ENCODE results near the gene GDI2. TPM values are rescaled to one million over a fixed set of nuclear protein-coding genes. Genes with fewer than 3 reads are reported as not detected.
A peak's percentile ranks its signal among the peaks of the same experiment; 100 is the strongest.

GDI2 gene
- total and polyA plus RNA-seq, 4 donors, result 64.2 to 300 (median 164) TPM

DNA sequence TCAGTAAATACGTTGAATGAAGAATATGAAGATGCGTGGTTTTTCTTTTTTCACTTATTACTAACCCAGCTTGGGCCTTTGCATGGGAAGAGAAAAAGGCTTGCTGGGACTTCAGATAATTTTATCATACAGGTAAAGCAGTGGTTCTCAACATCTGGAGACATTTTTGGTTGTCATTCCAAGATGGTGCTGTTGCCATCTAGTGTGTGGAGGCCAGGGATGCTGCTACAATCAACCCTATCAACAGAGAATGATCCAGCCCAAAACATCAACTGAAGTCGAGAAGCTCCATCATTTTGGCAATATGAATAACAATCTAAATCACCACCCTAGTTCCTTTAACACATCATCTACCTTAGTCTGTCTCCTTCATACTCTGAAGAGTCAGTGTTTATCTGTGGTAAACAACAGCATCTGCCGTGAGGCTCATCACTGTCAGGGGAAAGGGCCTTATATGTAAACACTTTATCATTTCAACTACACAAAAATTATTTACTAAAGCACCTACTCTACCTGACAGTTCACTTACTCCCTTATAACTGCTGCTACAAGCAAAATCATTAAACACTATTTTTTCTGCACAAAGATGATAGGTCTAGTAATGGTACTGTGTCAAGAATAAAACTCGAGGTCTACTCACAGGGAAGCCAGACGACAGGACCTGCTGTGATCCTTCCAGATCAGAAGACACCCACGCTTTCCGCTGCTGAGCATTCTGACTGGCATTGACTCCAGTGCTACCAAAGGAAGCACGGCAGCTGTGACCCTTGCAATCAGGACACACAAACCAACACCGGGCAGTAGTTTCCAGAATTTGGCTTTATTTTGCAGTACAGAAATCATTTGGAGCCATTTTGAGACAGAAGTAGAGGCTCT lies 48.6 kb downstream of the GDI2 start:
- H3K9ac ChIP-seq (ENCODE audit: insufficient read depth in 1 of 2, low read length in 2 of 2), result no peak overlapping the region
- WGBS, 2 donors, result 94 to 95% methylated on average over 10 of the region's 10 CpGs
- ATAC-seq (ENCODE audit: insufficient read depth, low FRiP score), result no peak
- no peaks in the 10 kb centered on the region for H3K9me3 ChIP-seq (ENCODE audit: control insufficient read depth in 4 of 4, insufficient read depth in 3 of 4, low read length in 3 of 4)
- peaks cover 35 to 58% (median 44%) of the 10 kb centered on the region in 4 donors for H3K36me3 ChIP-seq (ENCODE audit: control insufficient read depth in 4 of 4, insufficient read depth in 4 of 4, low read length in 4 of 4)
- no peak overlapping the region for H3K4me3 ChIP-seq
- DNase-seq, result no peak
- TF ChIP-seq, protein P1, sequence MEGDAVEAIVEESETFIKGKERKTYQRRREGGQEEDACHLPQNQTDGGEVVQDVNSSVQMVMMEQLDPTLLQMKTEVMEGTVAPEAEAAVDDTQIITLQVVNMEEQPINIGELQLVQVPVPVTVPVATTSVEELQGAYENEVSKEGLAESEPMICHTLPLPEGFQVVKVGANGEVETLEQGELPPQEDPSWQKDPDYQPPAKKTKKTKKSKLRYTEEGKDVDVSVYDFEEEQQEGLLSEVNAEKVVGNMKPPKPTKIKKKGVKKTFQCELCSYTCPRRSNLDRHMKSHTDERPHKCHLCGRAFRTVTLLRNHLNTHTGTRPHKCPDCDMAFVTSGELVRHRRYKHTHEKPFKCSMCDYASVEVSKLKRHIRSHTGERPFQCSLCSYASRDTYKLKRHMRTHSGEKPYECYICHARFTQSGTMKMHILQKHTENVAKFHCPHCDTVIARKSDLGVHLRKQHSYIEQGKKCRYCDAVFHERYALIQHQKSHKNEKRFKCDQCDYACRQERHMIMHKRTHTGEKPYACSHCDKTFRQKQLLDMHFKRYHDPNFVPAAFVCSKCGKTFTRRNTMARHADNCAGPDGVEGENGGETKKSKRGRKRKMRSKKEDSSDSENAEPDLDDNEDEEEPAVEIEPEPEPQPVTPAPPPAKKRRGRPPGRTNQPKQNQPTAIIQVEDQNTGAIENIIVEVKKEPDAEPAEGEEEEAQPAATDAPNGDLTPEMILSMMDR (IDR thresholded peaks at IDR 0.05; ENCODE audit: control extremely low read depth, extremely low read depth), result no peak
- H3K4me1 ChIP-seq (ENCODE audit: control insufficient read depth in 5 of 5, insufficient read depth in 5 of 5, low read length in 5 of 5), result no peaks in the 10 kb centered on the region
- H3K27me3 ChIP-seq (ENCODE audit: control insufficient read depth in 3 of 3, insufficient read depth in 3 of 3, low read length in 2 of 3), result no peaks in the 10 kb centered on the region
- peak overlapping the region in 1 of 2 donors; percentile 42 for H3K27ac ChIP-seq (ENCODE audit: low read depth in 1 of 2, low read length in 1 of 2)

DNA sequence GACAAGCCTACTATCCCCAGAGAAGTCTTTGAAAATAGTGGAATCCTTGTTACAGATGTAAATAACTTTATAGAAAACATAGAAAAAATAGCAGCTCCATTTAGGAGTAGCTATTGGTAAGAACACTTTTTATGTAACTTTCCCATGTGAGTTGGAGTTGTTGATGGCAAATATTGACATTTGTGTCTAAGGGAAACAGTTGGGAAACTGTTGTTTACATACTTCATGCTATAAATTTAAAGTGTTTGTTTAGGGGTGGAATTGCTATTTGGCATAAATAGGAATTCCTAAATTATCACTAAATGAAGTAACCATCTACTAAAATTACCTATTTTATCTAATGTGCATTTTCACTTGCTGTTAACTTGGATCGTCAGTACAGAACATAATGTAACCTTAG lies 50.7 kb downstream of the GDI2 start:
- H3K4me1 ChIP-seq (ENCODE audit: control insufficient read depth in 5 of 5, insufficient read depth in 5 of 5, low read length in 5 of 5), result no peaks in the 10 kb centered on the region
- 70 to 78% methylated on average over 1 of the region's 1 CpG for WGBS, 2 donors
- H3K27ac ChIP-seq (ENCODE audit: low read depth in 1 of 2, low read length in 1 of 2), result no peak overlapping the region
- DNase-seq, result no peak
- TF ChIP-seq, protein P1 (IDR thresholded peaks at IDR 0.05; ENCODE audit: control extremely low read depth, extremely low read depth), result no peak
- H3K36me3 ChIP-seq (ENCODE audit: control insufficient read depth in 4 of 4, insufficient read depth in 4 of 4, low read length in 4 of 4), result peaks cover 37 to 64% (median 51%) of the 10 kb centered on the region in 4 donors
- H3K9me3 ChIP-seq (ENCODE audit: control insufficient read depth in 4 of 4, insufficient read depth in 3 of 4, low read length in 3 of 4), result no peaks in the 10 kb centered on the region
- no peak overlapping the region for H3K9ac ChIP-seq (ENCODE audit: insufficient read depth in 1 of 2, low read length in 2 of 2)
- no peak overlapping the region for H3K4me3 ChIP-seq
- H3K27me3 ChIP-seq (ENCODE audit: control insufficient read depth in 3 of 3, insufficient read depth in 3 of 3, low read length in 2 of 3), result no peaks in the 10 kb centered on the region
- ATAC-seq (ENCODE audit: insufficient read depth, low FRiP score), result no peak

DNA sequence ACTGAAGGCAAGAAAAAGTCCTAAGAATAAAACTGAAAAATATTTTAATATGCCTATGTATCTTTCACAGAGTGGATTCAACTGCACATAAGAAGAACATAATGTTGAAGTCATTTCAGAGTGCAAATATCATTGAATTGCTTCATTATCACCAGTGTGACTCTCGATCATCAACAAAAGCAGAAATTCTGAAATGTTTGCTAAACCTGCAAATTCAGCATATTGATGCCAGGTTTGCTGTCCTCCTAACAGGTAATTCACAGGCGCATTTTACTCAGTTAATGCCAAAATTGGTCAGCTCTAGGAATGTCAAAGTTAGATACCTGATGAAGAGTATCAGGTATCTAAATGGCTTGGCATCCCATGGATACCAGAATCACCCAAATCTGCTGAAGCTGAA lies 52.0 kb downstream of the GDI2 start:
- peaks cover 37 to 67% (median 47%) of the 10 kb centered on the region in 4 donors for H3K36me3 ChIP-seq (ENCODE audit: control insufficient read depth in 4 of 4, insufficient read depth in 4 of 4, low read length in 4 of 4)
- H3K27me3 ChIP-seq (ENCODE audit: control insufficient read depth in 3 of 3, insufficient read depth in 3 of 3, low read length in 2 of 3), result no peaks in the 10 kb centered on the region
- DNase-seq (no peak), ATAC-seq (ENCODE audit: insufficient read depth, low FRiP score) (no peak)
- TF ChIP-seq, protein P1 (IDR thresholded peaks at IDR 0.05; ENCODE audit: control extremely low read depth, extremely low read depth), result no peak
- 98% methylated on average over 2 of the region's 2 CpGs for WGBS, 2 donors
- no peak overlapping the region for H3K4me3 ChIP-seq
- H3K4me1 ChIP-seq (ENCODE audit: control insufficient read depth in 5 of 5, insufficient read depth in 5 of 5, low read length in 5 of 5), result no peaks in the 10 kb centered on the region
- no peak overlapping the region for H3K9ac ChIP-seq (ENCODE audit: insufficient read depth in 1 of 2, low read length in 2 of 2)
- no peak overlapping the region for H3K27ac ChIP-seq (ENCODE audit: low read depth in 1 of 2, low read length in 1 of 2)
- H3K9me3 ChIP-seq (ENCODE audit: control insufficient read depth in 4 of 4, insufficient read depth in 3 of 4, low read length in 3 of 4), result no peaks in the 10 kb centered on the region
